Measurements from ENCODE around the gene LGMN. TPM values are rescaled to one million over a fixed set of nuclear protein-coding genes. Genes with fewer than 3 reads are reported as not detected.

The LGMN gene
- total RNA-seq, 6 experiments from 2014 or later, result 37.0 to 57.3 (median 43.3) TPM

DNA sequence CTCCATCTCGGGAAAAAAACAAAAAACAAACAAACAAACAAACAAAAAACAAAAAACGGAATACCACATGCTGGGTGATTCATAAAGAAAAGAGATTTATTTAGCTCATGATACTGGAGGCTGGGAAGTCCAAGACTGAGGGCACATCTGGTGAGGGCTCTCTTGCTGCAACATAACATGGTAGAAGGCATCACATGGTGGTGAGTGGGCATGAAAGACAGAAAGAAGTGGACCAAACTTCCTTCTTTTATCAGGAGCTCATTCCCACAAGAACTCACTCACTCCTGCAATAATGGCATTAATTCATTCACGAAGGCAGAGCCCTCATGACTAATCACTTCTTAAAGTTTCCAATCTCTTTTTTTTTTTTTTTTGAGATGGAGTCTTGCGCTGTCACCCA, 8.0 kb upstream of the LGMN start:
- Mint-ChIP-seq H3K27me3 (ENCODE audit: insufficient read depth) (peaks cover 24% of the 10 kb centered on the region), H3K4me3 (no peak overlapping the region), H3K4me1 (ENCODE audit: low read depth) (peaks cover 10% of the 10 kb centered on the region; the same call in 1 of the 2 replicates), H3K27ac (no peak overlapping the region), H3K36me3 (ENCODE audit: low read depth) (no peaks in the 10 kb centered on the region), H3K9me3 (no peaks in the 10 kb centered on the region)
- TF ChIP-seq, protein P1, sequence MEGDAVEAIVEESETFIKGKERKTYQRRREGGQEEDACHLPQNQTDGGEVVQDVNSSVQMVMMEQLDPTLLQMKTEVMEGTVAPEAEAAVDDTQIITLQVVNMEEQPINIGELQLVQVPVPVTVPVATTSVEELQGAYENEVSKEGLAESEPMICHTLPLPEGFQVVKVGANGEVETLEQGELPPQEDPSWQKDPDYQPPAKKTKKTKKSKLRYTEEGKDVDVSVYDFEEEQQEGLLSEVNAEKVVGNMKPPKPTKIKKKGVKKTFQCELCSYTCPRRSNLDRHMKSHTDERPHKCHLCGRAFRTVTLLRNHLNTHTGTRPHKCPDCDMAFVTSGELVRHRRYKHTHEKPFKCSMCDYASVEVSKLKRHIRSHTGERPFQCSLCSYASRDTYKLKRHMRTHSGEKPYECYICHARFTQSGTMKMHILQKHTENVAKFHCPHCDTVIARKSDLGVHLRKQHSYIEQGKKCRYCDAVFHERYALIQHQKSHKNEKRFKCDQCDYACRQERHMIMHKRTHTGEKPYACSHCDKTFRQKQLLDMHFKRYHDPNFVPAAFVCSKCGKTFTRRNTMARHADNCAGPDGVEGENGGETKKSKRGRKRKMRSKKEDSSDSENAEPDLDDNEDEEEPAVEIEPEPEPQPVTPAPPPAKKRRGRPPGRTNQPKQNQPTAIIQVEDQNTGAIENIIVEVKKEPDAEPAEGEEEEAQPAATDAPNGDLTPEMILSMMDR (IDR thresholded peaks at IDR 0.05), result no peak
- no peak for DNase-seq

DNA sequence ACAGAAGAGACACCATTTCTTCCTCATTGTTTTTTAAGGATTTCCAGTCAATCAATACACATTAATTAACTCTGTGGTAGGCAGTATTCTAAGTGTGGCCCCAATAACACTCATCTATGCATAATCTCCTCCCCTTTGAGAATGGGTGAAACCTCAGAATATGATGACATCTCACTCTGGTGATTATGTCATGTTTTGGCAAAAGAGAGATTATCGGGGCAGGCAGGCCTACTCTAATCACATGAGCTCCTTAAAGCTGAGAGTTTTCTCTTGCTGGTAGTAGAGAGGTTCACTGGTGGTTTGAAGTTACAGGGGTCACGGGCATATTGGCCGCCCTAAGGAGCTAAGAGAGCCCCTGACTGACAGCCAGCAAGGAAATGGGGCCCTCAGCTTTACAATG, 7.1 kb upstream of the LGMN start:
- no peaks in the 10 kb centered on the region; the same call in 1 of the 2 replicates for H3K9me3 Mint-ChIP-seq
- no peak overlapping the region for H3K4me3 Mint-ChIP-seq
- TF ChIP-seq, protein P1 (IDR thresholded peaks at IDR 0.05), result no peak
- H3K27ac Mint-ChIP-seq, result no peak overlapping the region
- DNase-seq, result no peak
- H3K36me3 Mint-ChIP-seq (ENCODE audit: low read depth), result no peaks in the 10 kb centered on the region
- peaks cover 33% of the 10 kb centered on the region for H3K27me3 Mint-ChIP-seq (ENCODE audit: insufficient read depth)
- peaks cover 5% of the 10 kb centered on the region; the same call in 1 of the 2 replicates for H3K4me1 Mint-ChIP-seq (ENCODE audit: low read depth)

DNA sequence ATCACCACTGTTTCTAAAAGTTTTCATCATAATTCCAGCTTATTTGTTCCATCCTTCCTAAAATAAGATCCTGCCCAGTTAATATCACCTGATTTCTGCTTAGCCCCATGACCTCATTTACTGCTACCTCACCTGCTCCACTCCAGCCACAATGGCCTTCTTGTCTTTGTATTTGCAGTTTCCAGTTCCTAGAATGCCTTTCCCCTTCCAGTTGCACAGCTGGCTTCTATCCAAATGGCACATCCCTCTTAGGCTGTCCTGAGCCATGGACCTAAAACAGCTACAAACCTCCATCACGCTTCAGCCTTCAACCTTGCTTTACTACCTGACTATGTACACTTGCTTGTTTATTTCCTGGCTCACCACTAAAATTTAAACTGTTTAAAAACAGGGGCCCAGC, 6.5 kb upstream of the LGMN start:
- no peaks in the 10 kb centered on the region; the same call in 1 of the 2 replicates for H3K9me3 Mint-ChIP-seq
- H3K27me3 Mint-ChIP-seq (ENCODE audit: insufficient read depth), result peaks cover 31% of the 10 kb centered on the region
- H3K4me1 Mint-ChIP-seq (ENCODE audit: low read depth), result no peaks in the 10 kb centered on the region; the same call in 1 of the 2 replicates
- peaks cover 3% of the 10 kb centered on the region; the same call in 1 of the 2 replicates for H3K36me3 Mint-ChIP-seq (ENCODE audit: low read depth)
- H3K4me3 Mint-ChIP-seq, result no peak overlapping the region
- no peak for DNase-seq
- TF ChIP-seq, protein P1 (IDR thresholded peaks at IDR 0.05), result no peak
- H3K27ac Mint-ChIP-seq, result no peak overlapping the region

DNA sequence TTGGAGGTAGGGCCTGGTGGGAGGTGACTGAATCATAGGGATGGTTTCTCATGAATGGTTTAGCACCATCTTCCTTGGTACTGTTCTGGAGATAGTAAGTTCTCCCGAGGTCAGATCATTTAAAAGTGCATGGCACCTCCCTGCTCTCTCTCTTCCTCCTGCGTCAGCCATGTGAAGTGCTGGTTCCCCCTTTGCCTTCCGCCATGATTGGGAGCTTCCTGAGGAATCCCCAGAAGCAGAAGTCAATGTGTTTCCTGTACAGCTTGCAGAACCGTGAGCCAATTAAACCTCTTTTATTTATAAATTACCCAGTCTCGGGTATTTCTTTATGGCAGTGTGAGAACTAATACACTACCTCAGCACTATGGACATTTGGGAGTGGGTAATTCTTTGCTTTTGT, 4.8 kb upstream of the LGMN start:
- H3K36me3 Mint-ChIP-seq (ENCODE audit: low read depth), result peaks cover 3% of the 10 kb centered on the region; the same call in 1 of the 2 replicates
- H3K27me3 Mint-ChIP-seq (ENCODE audit: insufficient read depth), result peaks cover 28% of the 10 kb centered on the region
- peaks cover 10% of the 10 kb centered on the region for H3K4me1 Mint-ChIP-seq (ENCODE audit: low read depth)
- TF ChIP-seq, protein P1 (IDR thresholded peaks at IDR 0.05), result no peak
- DNase-seq, result no peak
- no peaks in the 10 kb centered on the region; the same call in 1 of the 2 replicates for H3K9me3 Mint-ChIP-seq
- H3K27ac Mint-ChIP-seq, result no peak overlapping the region
- no peak overlapping the region for H3K4me3 Mint-ChIP-seq

DNA sequence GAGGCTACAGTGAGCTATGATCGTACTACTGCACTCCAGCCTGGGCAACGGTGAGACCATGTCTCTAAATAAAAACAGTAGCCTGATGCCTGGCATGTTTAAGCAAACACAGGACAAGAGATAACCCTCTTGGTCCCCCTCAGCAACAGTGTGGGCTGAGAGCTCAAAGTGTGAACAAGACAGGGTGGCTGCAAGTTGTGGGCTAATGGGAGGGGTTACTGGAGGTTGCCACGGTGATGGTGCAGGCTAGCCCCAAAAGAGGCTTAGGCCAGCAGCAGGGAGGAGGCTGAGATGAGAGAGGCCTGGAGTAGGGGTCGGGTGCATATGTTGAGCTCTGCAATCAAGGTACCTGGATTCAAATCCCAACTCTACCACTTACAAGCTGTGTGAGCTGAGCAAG, 3.4 kb upstream of the LGMN start:
- Mint-ChIP-seq H3K4me3 (no peak overlapping the region), H3K27me3 (ENCODE audit: insufficient read depth) (peaks cover 28% of the 10 kb centered on the region), H3K36me3 (ENCODE audit: low read depth) (peaks cover 3% of the 10 kb centered on the region; the same call in 1 of the 2 replicates), H3K27ac (no peak overlapping the region), H3K4me1 (ENCODE audit: low read depth) (peaks cover 23% of the 10 kb centered on the region), H3K9me3 (no peaks in the 10 kb centered on the region; the same call in 1 of the 2 replicates)
- TF ChIP-seq, protein P1 (IDR thresholded peaks at IDR 0.05), result no peak
- no peak for DNase-seq

Measured in HFFc6 (cell line).